ENCODE measurements around the gene LRRN3. TPM values are rescaled to one million over a fixed set of nuclear protein-coding genes. Genes with fewer than 3 reads are reported as not detected.
A peak's percentile ranks its signal among the peaks of the same experiment; 100 is the strongest.

Gene LRRN3
- total and polyA plus RNA-seq, 2 of the 8 experiments (the other 6 are each of a cell fraction or from before 2014, with no cell fraction given) = 0.20 to 0.32 TPM

DNA sequence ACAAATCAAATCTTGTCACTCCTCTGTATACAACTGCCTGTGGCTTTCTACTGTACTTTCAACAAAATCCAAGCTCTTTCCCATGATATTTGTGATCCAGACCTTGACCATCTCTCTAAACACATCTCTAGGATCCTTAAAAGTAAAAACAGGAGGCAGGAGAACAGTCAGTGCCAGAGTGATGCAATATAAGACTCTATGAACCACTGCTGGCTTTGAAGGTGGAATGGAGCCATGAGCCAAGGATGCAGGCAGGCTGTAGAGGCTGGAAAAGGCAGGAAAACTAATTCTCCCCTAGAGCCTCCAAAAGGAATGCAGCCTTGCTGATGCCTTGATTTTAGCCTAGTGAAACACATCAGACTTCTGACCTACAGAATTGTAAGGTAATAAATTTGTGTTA lies 45.5 kb upstream of the LRRN3 start:
- no peak overlapping the region for H2BK5ac ChIP-seq (ENCODE audit: low read depth, low read length)
- H2BK12ac ChIP-seq (ENCODE audit: low read depth, low read length) = no peak overlapping the region
- H2BK120ac ChIP-seq (replicated peaks; ENCODE audit: low read depth, low read length) = no peak overlapping the region
- H3K4me1 ChIP-seq (replicated peaks in 1 of 4; ENCODE audit: control insufficient read depth in 3 of 4, insufficient read depth in 4 of 4, low read length in 3 of 4) = peaks cover 0 to 13% (median 4%) of the 10 kb centered on the region in 4 experiments; a peak in 4 of 7 replicates
- H3K27ac ChIP-seq (ENCODE audit: low read depth, low read length) = no peak overlapping the region
- H3K14ac ChIP-seq (ENCODE audit: insufficient read length) = no peak overlapping the region
- POLR2A ChIA-PET (ENCODE audit: partially characterized antibody) = no interaction called here
- H3K27me3 ChIP-seq (replicated peaks in 1 of 4; ENCODE audit: control insufficient read depth in 3 of 4, extremely low read depth in 1 of 4, insufficient read depth in 3 of 4, low read length in 3 of 4) = no peaks in the 10 kb centered on the region
- H4K20me1 ChIP-seq (replicated peaks in 1 of 2; ENCODE audit: control insufficient read depth in 1 of 2, insufficient read depth in 2 of 2, low read length in 2 of 2) = no peaks in the 10 kb centered on the region
- no peaks in the 10 kb centered on the region for H3K9me3 ChIP-seq (ENCODE audit: insufficient read depth in 2 of 2, low read depth in 1 of 2, low read length in 1 of 2)
- H3K4me3 ChIP-seq (ENCODE audit: extremely low read depth in 1 of 4, insufficient read depth in 2 of 4, low read depth in 3 of 4, low read length in 4 of 4) = no peak overlapping the region
- H3K4me2 ChIP-seq (ENCODE audit: insufficient read depth in 1 of 2, low read depth in 2 of 2, low read length in 2 of 2) = no peak overlapping the region
- peak overlapping the region; percentile 9; the same call in 1 of the 2 replicates for H2BK20ac ChIP-seq (ENCODE audit: low read length)
- no peaks in the 10 kb centered on the region for H3K79me2 ChIP-seq (ENCODE audit: control insufficient read depth in 1 of 2, insufficient read depth in 2 of 2, low read length in 2 of 2)
- H3K79me1 ChIP-seq (ENCODE audit: low read depth, low read length) = no peaks in the 10 kb centered on the region
- DNase-seq (ENCODE audit: low read depth in 1 of 2, low spot score in 2 of 2) (no peak), FAIRE-seq (peak; percentile 19)
- H3K36me3 ChIP-seq (ENCODE audit: control insufficient read depth in 2 of 4, insufficient read depth in 4 of 4, low read length in 3 of 4) = no peaks in the 10 kb centered on the region
- no peak overlapping the region for H3K23ac ChIP-seq (ENCODE audit: insufficient read length)
- TF ChIP-seq ZNF274 (IDR thresholded peaks at IDR 0.05; ENCODE audit: borderline replicate concordance, extremely low read depth, low read length) (no peak), KDM5A (IDR thresholded peaks at IDR 0.05; ENCODE audit: low read length) (no peak), KDM1A (IDR thresholded peaks at IDR 0.05; ENCODE audit: borderline replicate concordance, low read length) (no peak), MAFK (IDR thresholded peaks at IDR 0.05; ENCODE audit: low read depth, low read length) (no peak), CBX8 (IDR thresholded peaks at IDR 0.05; ENCODE audit: borderline replicate concordance, low read depth, low read length) (no peak), CEBPB (IDR thresholded peaks at IDR 0.05; ENCODE audit: low read depth, low read length) (peak; percentile 67), ATF3 (IDR thresholded peaks at IDR 0.05; ENCODE audit: insufficient read depth, low read depth, low read length) (no peak), GTF2F1 (IDR thresholded peaks at IDR 0.05; ENCODE audit: borderline replicate concordance, low read depth, low read length) (no peak), SP2 (IDR thresholded peaks at IDR 0.05; ENCODE audit: low read length) (no peak)
- H3K18ac ChIP-seq (ENCODE audit: extremely low read depth, low read length) = 0 out of 2 replicates have a peak overlapping the region, but pooled peaks have one; percentile 11
- no peak overlapping the region for H4K91ac ChIP-seq (replicated peaks; ENCODE audit: insufficient read length, low read length)
- H2AFZ ChIP-seq (ENCODE audit: low read length) = peak overlapping the region; percentile 55; the same call in 1 of the 2 replicates
- CTCF ChIA-PET (ENCODE audit: partially characterized antibody) = interaction anchor here (0.6 to 1.4 kb wide), 2 partner anchors 53 to 312 kb away, joined by 3 to 4 read pairs; no protein-coding TSS in a partner anchor
- no peaks in the 10 kb centered on the region; the same call in 1 of the 2 replicates for H3K23me2 ChIP-seq (ENCODE audit: low read depth, low read length)
- no peak overlapping the region for H3K56ac ChIP-seq (replicated peaks; ENCODE audit: insufficient read length, low read depth, low read length)
- H4K5ac ChIP-seq (ENCODE audit: insufficient read length, low read depth, low read length) = no peak overlapping the region
- no peak overlapping the region for H3K9ac ChIP-seq (replicated peaks in 1 of 4; ENCODE audit: extremely low read depth in 1 of 4, low read depth in 3 of 4, low read length in 3 of 4)
- no peak overlapping the region for H4K8ac ChIP-seq (ENCODE audit: extremely low read depth, insufficient read depth, low read length)
- no peak overlapping the region for H2AK5ac ChIP-seq (ENCODE audit: low read depth, low read length)
- H2BK15ac ChIP-seq (ENCODE audit: low read length) = no peak overlapping the region
- H3K4ac ChIP-seq (replicated peaks; ENCODE audit: insufficient read length, low read depth, low read length) = no peak overlapping the region

Data from H1 (cell line).